GM23338 (cell line): ENCODE measurements around the gene AP1S3. TPM values are rescaled to one million over a fixed set of nuclear protein-coding genes. Genes with fewer than 3 reads are reported as not detected.

Source experiments
- ATAC-seq: fragments of 200-7000 bp; cut with Tn5 transposase; 3 replicates; pipeline ENCODE4 v1.9.1; 2020
- DNase-seq: peaks from one replicate; pipeline ENCODE4 v3.0.0-alpha.2; 2015; ENCODE audit warnings: low spot score
- H2AFZ ChIP-seq: fragments of 200-600 bp; sonication (generic); 2 replicates; pipeline ENCODE4 v1.8.0; 2016; ENCODE audit warnings: antibody characterized with exemption, mild to moderate bottlenecking, moderate library complexity
- H3F3A ChIP-seq: fragments of 200-600 bp; sonication (generic); replicated peaks from 2 replicates; pipeline ENCODE4 v1.8.0; 2017; ENCODE audit warnings: antibody characterized with exemption, mixed run types, low read depth
- H3K27ac ChIP-seq: fragments of 200-600 bp; sonication (generic); 2 replicates; pipeline ENCODE4 v1.6.1; 2016; ENCODE audit warnings: low read depth
- H3K27me3 ChIP-seq: fragments of 200-600 bp; sonication (generic); 2 replicates; pipeline ENCODE4 v1.8.0; 2016; ENCODE audit warnings: mild to moderate bottlenecking, mixed run types, moderate library complexity; ENCODE audit not compliant: insufficient read depth
- H3K36me3 ChIP-seq: fragments of 200-600 bp; sonication (generic); 2 replicates; pipeline ENCODE4 v1.8.0; 2016; ENCODE audit warnings: mild to moderate bottlenecking; ENCODE audit not compliant: insufficient read depth
- H3K4me1 ChIP-seq: fragments of 200-600 bp; sonication (generic); 2 replicates; pipeline ENCODE4 v1.8.0; 2016; ENCODE audit warnings: mild to moderate bottlenecking, moderate library complexity; ENCODE audit not compliant: insufficient read depth
- H3K4me2 ChIP-seq: fragments of 200-600 bp; sonication (generic); 2 replicates; pipeline ENCODE4 v1.7.1; 2017; ENCODE audit warnings: mixed run types
- H3K4me3 ChIP-seq: fragments of 200-600 bp; sonication (generic); 2 replicates; pipeline ENCODE4 v1.6.1; 2016; ENCODE audit warnings: mixed run types
- H3K79me2 ChIP-seq: fragments of 200-600 bp; sonication (generic); replicated peaks from 2 replicates; pipeline ENCODE4 v1.8.0; 2017; ENCODE audit warnings: mild to moderate bottlenecking; ENCODE audit not compliant: insufficient read depth
- H3K9me2 ChIP-seq: fragments of 200-600 bp; sonication (generic); 2 replicates; pipeline ENCODE4 v1.8.0; 2017; ENCODE audit not compliant: insufficient read depth
- H4K20me1 ChIP-seq: fragments of 200-600 bp; sonication (generic); replicated peaks from 2 replicates; pipeline ENCODE4 v1.8.0; 2017; ENCODE audit warnings: mild to moderate bottlenecking; ENCODE audit not compliant: insufficient read depth
- H3K27ac Mint-ChIP-seq: 2 replicates; pipeline ENCODE4 v1.8.0; 2020; ENCODE audit warnings: inconsistent platforms, mild to moderate bottlenecking, moderate library complexity, mixed read lengths
- H3K27me3 Mint-ChIP-seq: 3 replicates; pipeline ENCODE4 v1.8.0; 2022; ENCODE audit warnings: low read depth, mild to moderate bottlenecking, moderate library complexity, mixed read lengths, inconsistent platforms; ENCODE audit not compliant: insufficient read depth, poor library complexity
- H3K36me3 Mint-ChIP-seq: 3 replicates; pipeline ENCODE4 v1.8.0; 2021; ENCODE audit warnings: low read depth, mild to moderate bottlenecking, inconsistent platforms, moderate library complexity, mixed read lengths
- H3K4me1 Mint-ChIP-seq: 3 replicates; pipeline ENCODE4 v1.8.0; 2020; ENCODE audit warnings: mild to moderate bottlenecking, inconsistent platforms, mixed read lengths
- H3K4me3 Mint-ChIP-seq: 3 replicates; pipeline ENCODE4 v1.8.0; 2021; ENCODE audit warnings: moderate library complexity, mild to moderate bottlenecking, inconsistent platforms, mixed read lengths
- H3K9me3 Mint-ChIP-seq: 3 replicates; pipeline ENCODE4 v1.8.0; 2020; ENCODE audit warnings: moderate library complexity, mild to moderate bottlenecking, inconsistent platforms, mixed read lengths
- CREB1 ChIP-seq: fragments of 250-450 bp; sonication (Bioruptor Pico); IDR thresholded peaks from 2 replicates; pipeline ENCODE4 v1.5.0; 2020; ENCODE audit warnings: low read depth, mild to moderate bottlenecking, moderate library complexity
- CTCF ChIP-seq, 2 experiments: fragments of 200-600 bp in 1 of 2; sonication (generic) in 1 of 2; conservative IDR thresholded peaks; 2 replicates each; pipeline versions ENCODE4 v1.5.1 to v1.6.1; 2016 to 2017; ENCODE audit warnings: antibody characterized with exemption in 2 of 2, low read depth in 2 of 2, mild to moderate bottlenecking in 2 of 2, moderate library complexity in 1 of 2
- ETS1 ChIP-seq: IDR thresholded peaks from 2 replicates; pipeline ENCODE4 v1.6.1; 2016; ENCODE audit warnings: antibody characterized with exemption
- EZH2 ChIP-seq: fragments of 200-600 bp; sonication (generic); IDR thresholded peaks from one replicate; pipeline ENCODE4 v1.8.0; 2017; ENCODE audit warnings: antibody characterized with exemption, mild to moderate bottlenecking, low read depth; ENCODE audit not compliant: unreplicated experiment
- EZH2phosphoT487 ChIP-seq: fragments of 200-600 bp; sonication (generic); IDR thresholded peaks from one replicate; pipeline ENCODE4 v1.8.1; 2018; ENCODE audit warnings: antibody characterized with exemption; ENCODE audit not compliant: unreplicated experiment
- JUNB ChIP-seq: IDR thresholded peaks from one replicate; pipeline ENCODE4 v1.6.1; 2016; ENCODE audit warnings: antibody characterized with exemption; ENCODE audit not compliant: unreplicated experiment
- NANOG ChIP-seq: IDR thresholded peaks from 2 replicates; pipeline ENCODE4 v1.6.1; 2016; ENCODE audit warnings: antibody characterized with exemption, borderline replicate concordance
- REST ChIP-seq: IDR thresholded peaks from one replicate; pipeline ENCODE4 v1.6.1; 2018; ENCODE audit warnings: antibody characterized with exemption; ENCODE audit not compliant: unreplicated experiment
- ZNF114 ChIP-seq: fragments of 250-450 bp; sonication (Bioruptor Pico); IDR thresholded peaks from 2 replicates; pipeline ENCODE4 v1.5.0; 2020; ENCODE audit warnings: mild to moderate bottlenecking, moderate library complexity
- polyA plus RNA-seq: library from polyadenylated mRNA; unstranded; fragments of >200 nt; fragmentation: Nextera tagmentation; extraction: Ambion mirVana; gene quantifications from 2 replicates; pipeline ENCODE4 v1.2.1, GENCODE V29; 2016
- total RNA-seq: library from RNA; depleted of rRNA; stranded (reverse); fragments of >200 nt; shearing (Covaris generic); gene quantifications from 2 replicates; pipeline ENCODE4 v1.2.3, GENCODE V29; 2014

Gene AP1S3
- total and polyA plus RNA-seq, 2 experiments from 2014 or later = 8.8 to 25.5 TPM

- TF ChIP-seq REST (no peak), NANOG (no peak), ZNF114 (CRISPR knock-in tag) (no peak), CREB1 (CRISPR knock-in tag) (no peak), JUNB (no peak), EZH2 (no peak)
Observed at GRCh38 chr2:223744580-223744979, 92.8 kb downstream of the AP1S3 start (continued).

GRCh38 chr2:223740679-223741078 lies 96.7 kb downstream of the AP1S3 start:
- no peaks in the 10 kb centered on the region for H3K27me3 ChIP-seq
- H3K4me1 ChIP-seq = no peaks in the 10 kb centered on the region
- H3K9me2 ChIP-seq = 0 out of 2 replicates have a peak, but pooled peaks cover 4% of the 10 kb centered on the region
- peaks cover 5% of the 10 kb centered on the region for H3K4me1 Mint-ChIP-seq
- H4K20me1 ChIP-seq = no peaks in the 10 kb centered on the region
- ATAC-seq (no peak), DNase-seq (no peak)
- no peaks in the 10 kb centered on the region for H3K9me3 Mint-ChIP-seq
- H3K27ac ChIP-seq = no peak overlapping the region
- H3K36me3 ChIP-seq = no peaks in the 10 kb centered on the region
- no peak overlapping the region for H3K4me3 ChIP-seq
- H3F3A ChIP-seq = no peaks in the 10 kb centered on the region
- no peak overlapping the region for H3K27ac Mint-ChIP-seq
- no peaks in the 10 kb centered on the region for H3K79me2 ChIP-seq
- H3K36me3 Mint-ChIP-seq = no peaks in the 10 kb centered on the region
- H3K4me2 ChIP-seq = no peak overlapping the region
- peaks cover 5% of the 10 kb centered on the region for H3K27me3 Mint-ChIP-seq
- H3K4me3 Mint-ChIP-seq = no peak overlapping the region
- H2AFZ ChIP-seq = no peak overlapping the region; the same call in 1 of the 2 replicates
- no peak for TF ChIP-seq NANOG
- TF ChIP-seq ETS1 = no peak
- TF ChIP-seq CREB1 (CRISPR knock-in tag) = no peak
- TF ChIP-seq CTCF (conservative IDR thresholded peaks at IDR 0.05; ENCODE audit: low read depth in 2 of 2) = no peak
- no peak for TF ChIP-seq EZH2phosphoT487
- no peak for TF ChIP-seq REST
- no peak for TF ChIP-seq JUNB
